H1 (cell line): ENCODE results near the gene KCNJ2. TPM values are rescaled to one million over a fixed set of nuclear protein-coding genes. Genes with fewer than 3 reads are reported as not detected.

Experiments
- CTCF ChIA-PET: fragments of 300-600 bp; sonication (Branson Sonifier 250); formaldehyde crosslinking; loops from one replicate; lab custom pipeline; 2021; ENCODE audit not compliant: partially characterized antibody; lab: Charles Lee
- POLR2A ChIA-PET: fragments of 300-600 bp; sonication (Branson Sonifier 250); formaldehyde crosslinking; loops from one replicate; lab custom pipeline; 2021; ENCODE audit warnings: inconsistent platforms; ENCODE audit not compliant: partially characterized antibody; lab: Charles Lee
- DNase-seq, 2 experiments: peaks; one replicate each; pipeline versions ENCODE4 v3.0.0 to v3.0.0-alpha.2; 2010 to 2022; ENCODE audit warnings: low spot score in 2 of 2, low read depth in 1 of 2, mixed read lengths in 1 of 2
- FAIRE-seq: peaks from 2 replicates; lab custom pipeline; 2011; peaks lifted over from hg19 to GRCh38; lab: Jason Lieb, UNC
- H2AFZ ChIP-seq: 2 replicates; pipeline ENCODE4 v1.8.1; 2012; ENCODE audit warnings: low read length, inconsistent platforms
- H2AK5ac ChIP-seq: 2 replicates; pipeline ENCODE4 v1.6.1; 2013; ENCODE audit warnings: low read depth, low read length
- H2BK120ac ChIP-seq: replicated peaks from 2 replicates; pipeline ENCODE3; 2013; ENCODE audit warnings: low read depth, low read length, inconsistent platforms
- H2BK12ac ChIP-seq: 2 replicates; pipeline ENCODE4 v1.6.1; 2013; ENCODE audit warnings: low read depth, low read length
- H2BK15ac ChIP-seq: 2 replicates; pipeline ENCODE4 v1.6.1; 2013; ENCODE audit warnings: low read length
- H2BK20ac ChIP-seq: 2 replicates; pipeline ENCODE4 v1.6.1; 2013; ENCODE audit warnings: low read length
- H2BK5ac ChIP-seq: 2 replicates; pipeline ENCODE4 v1.6.1; 2013; ENCODE audit warnings: low read depth, low read length
- H3K14ac ChIP-seq: 2 replicates; pipeline ENCODE4 v1.6.1; 2013; ENCODE audit warnings: inconsistent platforms; ENCODE audit not compliant: insufficient read length
- H3K18ac ChIP-seq: 2 replicates; pipeline ENCODE4 v1.6.1; 2013; ENCODE audit warnings: low read length; ENCODE audit errors: extremely low read depth
- H3K23ac ChIP-seq: 2 replicates; pipeline ENCODE4 v1.6.1; 2013; ENCODE audit warnings: inconsistent platforms; ENCODE audit not compliant: insufficient read length
- H3K23me2 ChIP-seq: 2 replicates; pipeline ENCODE4 v1.6.1; 2013; ENCODE audit warnings: low read depth, low read length
- H3K27ac ChIP-seq: 2 replicates; pipeline ENCODE4 v1.6.1; 2011; ENCODE audit warnings: low read depth, low read length, inconsistent platforms
- H3K27me3 ChIP-seq, 4 experiments: replicated peaks in 1 of 4; 1 replicate in 1 of 4; 2 replicates in 3 of 4; pipeline versions ENCODE4 v1.6.1 to v1.8.1; 2011 to 2013; ENCODE audit warnings: low read length in 3 of 4, mild to moderate bottlenecking in 3 of 4, inconsistent platforms in 2 of 4, mixed read lengths in 2 of 4, moderate library complexity in 1 of 4; ENCODE audit not compliant: control insufficient read depth in 3 of 4, insufficient read depth in 3 of 4; ENCODE audit errors: extremely low read depth in 1 of 4
- H3K36me3 ChIP-seq, 4 experiments: 2 replicates each; pipeline versions ENCODE4 v1.6.1 to v1.8.1; 2011 to 2013; ENCODE audit warnings: mild to moderate bottlenecking in 4 of 4, low read length in 3 of 4, moderate library complexity in 2 of 4, control low read depth in 1 of 4, inconsistent platforms in 1 of 4; ENCODE audit not compliant: insufficient read depth in 4 of 4, control insufficient read depth in 2 of 4
- H3K4ac ChIP-seq: replicated peaks from 2 replicates; pipeline ENCODE3; 2013; ENCODE audit warnings: low read length, low read depth, mixed read lengths, inconsistent platforms; ENCODE audit not compliant: insufficient read length
- H3K4me1 ChIP-seq, 4 experiments: replicated peaks in 1 of 4; 1 replicate in 1 of 4; 2 replicates in 3 of 4; pipeline versions ENCODE4 v1.6.1 to v1.8.1; 2011 to 2013; ENCODE audit warnings: low read length in 3 of 4, inconsistent platforms in 2 of 4, mixed read lengths in 1 of 4; ENCODE audit not compliant: insufficient read depth in 4 of 4, control insufficient read depth in 3 of 4
- H3K4me2 ChIP-seq, 2 experiments: 2 replicates each; pipeline versions ENCODE4 v1.6.1 to v1.8.1; 2011 to 2013; ENCODE audit warnings: low read depth in 2 of 2, low read length in 2 of 2, control low read depth in 1 of 2, inconsistent platforms in 1 of 2, mild to moderate bottlenecking in 1 of 2; ENCODE audit not compliant: insufficient read depth in 1 of 2
- H3K4me3 ChIP-seq, 4 experiments: fragments of 200-600, 300-600 bp in 1 of 4; sonication (generic), shearing (Covaris generic), sonication (Bioruptor Twin) in 1 of 4; 2 replicates each; pipeline versions ENCODE4 v1.5.1 to v1.8.1; 2011 to 2016; ENCODE audit warnings: low read length in 4 of 4, low read depth in 3 of 4, control low read depth in 2 of 4, inconsistent platforms in 2 of 4, mild to moderate bottlenecking in 2 of 4, mixed read lengths in 1 of 4, moderate library complexity in 1 of 4; ENCODE audit not compliant: insufficient read depth in 2 of 4; ENCODE audit errors: extremely low read depth in 1 of 4
- H3K56ac ChIP-seq: replicated peaks from 2 replicates; pipeline ENCODE3; 2013; ENCODE audit warnings: low read depth, mild to moderate bottlenecking, mixed read lengths, low read length, inconsistent platforms; ENCODE audit not compliant: insufficient read length
- H3K79me1 ChIP-seq: 2 replicates; pipeline ENCODE4 v1.6.1; 2013; ENCODE audit warnings: low read depth, low read length, control low read depth
- H3K79me2 ChIP-seq, 2 experiments: 2 replicates each; pipeline versions ENCODE4 v1.6.1 to v1.8.1; 2012 to 2013; ENCODE audit warnings: low read length in 2 of 2, mild to moderate bottlenecking in 2 of 2, inconsistent platforms in 1 of 2; ENCODE audit not compliant: insufficient read depth in 2 of 2, control insufficient read depth in 1 of 2
- H3K9ac ChIP-seq, 4 experiments: replicated peaks in 1 of 4; 1 replicate in 1 of 4; 2 replicates in 3 of 4; pipeline versions ENCODE4 v1.6.1 to v1.8.1; 2011 to 2013; ENCODE audit warnings: low read depth in 3 of 4, low read length in 3 of 4, control low read depth in 2 of 4, mild to moderate bottlenecking in 2 of 4, moderate library complexity in 2 of 4, inconsistent platforms in 1 of 4; ENCODE audit errors: extremely low read depth in 1 of 4
- H3K9me3 ChIP-seq, 2 experiments: 2 replicates each; pipeline versions ENCODE4 v1.6.1 to v1.8.1; 2012 to 2013; ENCODE audit warnings: mild to moderate bottlenecking in 2 of 2, moderate library complexity in 2 of 2, control low read depth in 1 of 2, inconsistent platforms in 1 of 2, low read depth in 1 of 2, low read length in 1 of 2, mixed read lengths in 1 of 2; ENCODE audit not compliant: insufficient read depth in 2 of 2
- H4K20me1 ChIP-seq, 2 experiments: replicated peaks in 1 of 2; 2 replicates each; pipeline versions ENCODE3 to v1.8.1; 2011 to 2013; ENCODE audit warnings: inconsistent platforms in 2 of 2, low read length in 2 of 2, mild to moderate bottlenecking in 1 of 2; ENCODE audit not compliant: insufficient read depth in 2 of 2, control insufficient read depth in 1 of 2
- H4K5ac ChIP-seq: 2 replicates; pipeline ENCODE4 v1.6.1; 2013; ENCODE audit warnings: low read length, low read depth, mixed read lengths, inconsistent platforms; ENCODE audit not compliant: insufficient read length
- H4K8ac ChIP-seq: 2 replicates; pipeline ENCODE4 v1.8.0; 2013; ENCODE audit warnings: mild to moderate bottlenecking, moderate library complexity, low read length, inconsistent platforms; ENCODE audit not compliant: insufficient read depth; ENCODE audit errors: extremely low read depth
- H4K91ac ChIP-seq: replicated peaks from 2 replicates; pipeline ENCODE3; 2013; ENCODE audit warnings: low read length, mixed read lengths, inconsistent platforms; ENCODE audit not compliant: insufficient read length
- ASH2L ChIP-seq: fragments of 200-600, 300-600 bp; sonication (generic); IDR thresholded peaks from one replicate; pipeline ENCODE4 v1.7.1; 2017; ENCODE audit warnings: low read length
- CBX5 ChIP-seq: fragments of 300-800, 300-1000 bp; sonication (generic); IDR thresholded peaks from 2 replicates; pipeline ENCODE4 v1.7.1; 2016; ENCODE audit warnings: antibody characterized with exemption, low read length, low read depth
- SP1 ChIP-seq: IDR thresholded peaks from 2 replicates; pipeline ENCODE4 v1.6.1; 2011; ENCODE audit warnings: low read depth, low read length
- WGBS, 2 experiments: shearing (Covaris generic) in 1 of 2; methylation state at CpG; one replicate each; pipeline versions ENCODE4 v1.1.6 to v1.1.7; 2013 to 2015; ENCODE audit warnings: low lambda C conversion rate in 2 of 2, mixed read lengths in 2 of 2, inconsistent platforms in 1 of 2, low coverage in 1 of 2, missing lambda C conversion rate in 1 of 2; ENCODE audit not compliant: insufficient replicate concordance in 2 of 2, insufficient coverage in 1 of 2, insufficient read length in 1 of 2; ENCODE audit errors: extremely low coverage in 1 of 2, missing lambda C conversion rate in 1 of 2; 5-methylcytosine and 5-hydroxymethylcytosine counted together
- polyA plus RNA-seq, 7 experiments: library from polyadenylated mRNA; depleted of rRNA in 3 of 7; stranded (reverse) in 5 of 7; unstranded in 2 of 7; fragments of >200 nt in 5 of 7; fragments of 200-250 nt in 2 of 7; gene quantifications; 1 replicate in 5 of 7; 2 replicates in 1 of 7; 4 replicates in 1 of 7; pipeline versions ENCODE4 v1.2.1 to v1.2.3, GENCODE V29; 2011 to 2013; ENCODE audit warnings: missing spikeins in 2 of 7, mixed read lengths in 2 of 7
- total RNA-seq: library from RNA; stranded (reverse); fragmentation: NEBNext Ultra II Directional; extraction: Animal tissue kit (Norgen Biotek cat#: 25700); gene quantifications from 2 replicates; pipeline ENCODE4 v1.2.1, GENCODE V29; 2021

Gene KCNJ2
- total and polyA plus RNA-seq, 2 of the 8 experiments (the other 6 are each of a cell fraction or from before 2014, with no cell fraction given) = 0.23 to 0.76 TPM

- Histone ChIP-seq H3K27ac (no peak overlapping the region), H2BK12ac (no peak overlapping the region), H4K5ac (no peak overlapping the region), H4K91ac (no peak overlapping the region), H2BK20ac (no peak overlapping the region), H2BK15ac (no peak overlapping the region), H2AFZ (peak overlapping the region; percentile 65; the same call in 1 of the 2 replicates), H3K18ac (no peak overlapping the region), H3K23me2 (no peaks in the 10 kb centered on the region; the same call in 1 of the 2 replicates), H3K79me1 (no peaks in the 10 kb centered on the region), H3K9me3 (no peaks in the 10 kb centered on the region), H3K4me1 (no peaks in the 10 kb centered on the region; a peak in 1 of 7 replicates), H2AK5ac (no peak overlapping the region), H4K8ac (no peak overlapping the region), H3K4ac (no peak overlapping the region), H3K9ac (no peak overlapping the region), H2BK120ac (no peak overlapping the region), H3K23ac (no peak overlapping the region), H3K14ac (no peak overlapping the region), H3K4me2 (no peak overlapping the region), H2BK5ac (no peak overlapping the region), H3K79me2 (no peaks in the 10 kb centered on the region), H3K4me3 (no peak overlapping the region), H3K27me3 (no peaks in the 10 kb centered on the region), H3K56ac (no peak overlapping the region), H3K36me3 (no peaks in the 10 kb centered on the region), H4K20me1 (no peaks in the 10 kb centered on the region)
- ChIA-PET POLR2A (no interaction called here), CTCF (interaction anchor here (0.6 to 1.8 kb wide), 3 partner anchors 11 to 529 kb away, joined by 3 to 7 read pairs (median 3); no protein-coding TSS in a partner anchor)
- DNase-seq (no peak), FAIRE-seq (no peak)
- 96% methylated on average over 3 of the region's 3 CpGs; no CpG with 5 or more reads in 1 of the 2 experiments for WGBS, 2 experiments
- TF ChIP-seq ASH2L (no peak), CBX5 (no peak), SP1 (no peak)
Measured at GRCh38 chr17:70138291-70138865, 31.0 kb upstream of the KCNJ2 start.
